ENCODE measurements around the gene PTGES3L.
"Not testable (repeated sequence)": the region's sequence is repeated elsewhere in the genome, so short reads cannot be mapped to it uniquely, and the experiment has no call there.

GRCh38 chr17:42923472-42923871 is 56.4 kb downstream of the PTGES3L start:
- TF ChIP-seq CTCF (IDR thresholded peaks at IDR 0.05; ENCODE audit: low read length); EZH2 (optimal IDR thresholded peaks at IDR 0.05; ENCODE audit: low read depth, low read length); EZH2phosphoT487 (IDR thresholded peaks at IDR 0.05; ENCODE audit: low read length): not testable (repeated sequence)
